ENCODE data around the gene SND1.

The SND1 gene

DNA sequence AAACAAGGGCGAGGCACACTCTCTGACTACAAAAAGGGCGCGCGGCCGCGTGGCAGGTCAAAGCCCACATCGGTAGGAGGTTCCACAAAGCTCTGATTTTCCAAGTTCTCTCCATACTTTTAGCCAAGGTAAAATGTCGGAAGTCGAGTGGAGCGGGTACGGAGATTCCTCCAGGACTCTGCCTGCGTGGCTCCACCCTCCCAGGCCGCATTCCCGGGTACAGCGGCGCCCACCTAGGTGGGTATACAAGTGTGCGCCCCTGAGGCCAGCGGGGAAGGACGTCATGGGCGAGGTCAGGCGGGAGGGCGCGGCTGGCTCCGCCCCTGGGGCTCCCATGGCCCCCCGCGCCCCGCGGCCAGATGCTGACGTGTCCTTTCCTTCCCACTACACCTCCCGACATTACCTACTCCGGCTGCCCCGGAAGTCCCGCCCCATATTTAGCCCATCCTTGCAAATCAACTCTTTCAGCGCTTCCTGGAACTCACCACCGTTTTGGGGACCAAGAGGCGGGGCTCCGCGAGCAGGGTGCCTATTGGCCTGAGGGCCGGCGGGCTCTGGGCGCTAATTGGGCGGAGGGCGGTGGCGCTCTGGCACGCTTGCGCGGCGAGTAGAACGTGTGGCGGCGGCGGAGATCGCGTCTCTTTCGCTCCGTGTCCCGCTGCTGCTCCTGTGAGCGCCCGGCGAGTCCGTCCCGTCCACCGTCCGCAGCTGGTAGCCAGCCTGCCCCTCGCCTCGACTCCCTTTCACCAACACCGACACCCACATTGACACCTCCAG lies at the start of gene SND1:
SND1 (plus strand) TSS at position 639 of the 777 bp plus-strand sequence. CDS start 180 bp downstream, outside the sequence.
- DNase-seq, result peak; percentile 99

DNA sequence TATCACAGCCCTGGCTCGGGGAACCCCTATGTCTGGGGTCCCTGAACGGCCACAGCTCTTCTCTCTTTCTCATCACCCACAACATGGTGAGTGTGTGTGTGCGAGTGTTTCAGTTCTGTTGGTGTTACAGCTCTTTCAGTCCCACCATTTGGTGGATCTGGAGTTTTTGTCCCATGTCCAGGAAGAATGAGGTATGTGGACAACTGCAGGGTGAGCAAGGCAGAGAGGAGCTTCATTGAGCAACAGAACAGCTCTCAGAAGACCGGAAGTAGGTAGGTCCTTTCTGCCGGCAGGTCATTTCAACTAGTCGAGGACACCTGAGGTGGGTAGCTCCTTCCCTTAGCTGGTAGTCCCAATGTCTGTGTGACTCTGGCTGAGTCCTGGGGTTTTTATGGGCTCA lies 43.5 kb upstream of the SND1 start:
- no peak for DNase-seq

DNA sequence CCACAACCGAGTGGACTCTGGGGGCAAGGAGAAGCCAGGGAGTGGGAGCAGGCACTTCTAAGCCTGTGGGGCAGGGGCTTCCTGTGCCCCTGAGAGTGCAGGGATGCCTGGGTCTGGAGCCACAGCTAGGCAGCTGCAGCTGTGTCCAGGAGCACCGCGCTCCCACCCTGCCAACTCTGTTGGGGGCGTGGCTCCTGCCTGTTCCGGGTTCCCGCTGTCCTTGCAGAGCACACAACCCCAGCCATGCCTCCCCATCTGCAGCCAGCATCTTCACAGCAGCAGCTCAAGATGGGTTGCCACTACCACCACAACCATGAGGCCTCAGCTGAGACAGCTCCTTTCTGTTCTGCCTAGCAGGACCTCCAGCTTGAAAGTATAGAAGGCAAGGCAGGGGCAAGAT lies 42.7 kb upstream of the SND1 start:
- DNase-seq, result no peak

DNA sequence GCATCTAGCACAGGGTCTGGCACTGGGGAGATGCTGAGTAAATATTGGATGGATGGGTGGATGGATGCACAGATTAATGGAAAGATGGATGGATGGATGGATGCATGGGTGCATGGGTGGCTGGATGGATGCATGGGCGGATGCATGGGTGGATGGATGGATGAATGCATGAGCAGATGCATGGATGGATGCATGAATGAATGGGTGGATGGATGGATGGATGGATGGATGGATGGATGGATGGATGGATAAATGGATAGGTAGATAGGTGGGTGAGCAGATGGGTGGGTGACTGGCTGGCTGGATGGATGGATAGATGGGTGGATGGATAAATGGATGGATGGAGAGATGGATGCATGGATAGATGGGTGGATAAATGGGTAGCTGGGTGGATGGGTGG lies 39.7 kb upstream of the SND1 start:
- no peak for DNase-seq

DNA sequence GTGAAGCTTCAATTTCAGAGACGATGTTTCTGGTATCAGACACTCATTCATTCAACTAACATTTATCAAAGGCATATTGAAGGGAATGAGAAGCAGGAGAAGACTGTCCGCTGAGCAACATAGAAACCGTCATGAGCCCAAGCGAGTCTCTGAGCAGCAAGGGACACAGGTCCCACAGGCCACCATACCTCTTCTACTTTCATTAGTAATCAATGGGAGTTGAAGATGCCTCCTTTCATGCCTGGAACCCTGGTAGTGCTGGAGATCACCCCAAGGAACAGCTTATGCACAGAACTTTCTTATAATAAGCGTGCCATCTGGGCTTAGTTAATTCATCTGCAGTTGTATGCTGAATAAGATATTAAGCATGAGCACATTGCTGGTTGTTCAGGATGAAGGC lies 35.3 kb upstream of the SND1 start:
- no peak for DNase-seq

DNA sequence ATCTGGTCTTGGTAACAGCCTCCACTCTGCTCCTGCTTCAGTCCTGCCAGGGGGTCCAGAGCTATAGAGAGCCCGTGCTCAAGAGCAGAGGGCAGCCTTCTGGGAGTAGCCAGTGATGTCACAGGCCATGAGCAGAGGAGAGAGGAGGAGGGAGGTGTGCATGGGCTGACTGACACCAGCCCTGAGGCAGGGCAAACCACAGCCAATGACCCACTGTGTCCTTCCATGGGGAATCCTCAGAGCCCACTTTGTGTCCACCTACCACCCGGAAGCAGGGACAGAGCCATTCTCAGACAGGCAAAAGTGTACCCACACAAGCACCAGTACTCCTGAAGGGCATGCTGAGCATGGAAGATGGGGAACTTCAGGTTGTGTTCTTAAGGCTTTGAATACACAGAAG lies 34.0 kb upstream of the SND1 start, which contains the start of gene PAX4:
PAX4 (minus strand) TSS at position 101 of the 400 bp plus-strand sequence. CDS start 2,214 bp downstream, outside the sequence.
- DNase-seq, result no peak

DNA sequence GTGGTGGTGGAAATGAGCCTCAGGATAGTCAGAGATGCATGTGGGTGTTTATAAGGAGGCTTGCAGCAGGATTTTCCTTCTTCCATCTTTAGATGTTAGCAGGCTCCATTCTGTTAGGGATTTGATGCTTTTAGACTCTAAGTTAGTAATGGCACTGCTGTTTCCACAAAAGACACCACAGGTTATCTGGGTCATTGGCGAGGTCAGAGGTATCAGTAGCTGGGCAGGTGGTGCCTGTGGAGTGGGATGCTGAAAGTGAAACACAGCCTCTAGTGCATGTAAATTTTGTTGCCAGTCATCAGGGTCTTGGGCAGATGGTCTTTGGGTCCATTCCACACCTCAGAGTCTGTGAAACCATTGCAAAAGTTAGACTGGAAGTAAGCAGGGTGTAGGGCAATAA lies 33.2 kb upstream of the SND1 start:
- no peak for DNase-seq

DNA sequence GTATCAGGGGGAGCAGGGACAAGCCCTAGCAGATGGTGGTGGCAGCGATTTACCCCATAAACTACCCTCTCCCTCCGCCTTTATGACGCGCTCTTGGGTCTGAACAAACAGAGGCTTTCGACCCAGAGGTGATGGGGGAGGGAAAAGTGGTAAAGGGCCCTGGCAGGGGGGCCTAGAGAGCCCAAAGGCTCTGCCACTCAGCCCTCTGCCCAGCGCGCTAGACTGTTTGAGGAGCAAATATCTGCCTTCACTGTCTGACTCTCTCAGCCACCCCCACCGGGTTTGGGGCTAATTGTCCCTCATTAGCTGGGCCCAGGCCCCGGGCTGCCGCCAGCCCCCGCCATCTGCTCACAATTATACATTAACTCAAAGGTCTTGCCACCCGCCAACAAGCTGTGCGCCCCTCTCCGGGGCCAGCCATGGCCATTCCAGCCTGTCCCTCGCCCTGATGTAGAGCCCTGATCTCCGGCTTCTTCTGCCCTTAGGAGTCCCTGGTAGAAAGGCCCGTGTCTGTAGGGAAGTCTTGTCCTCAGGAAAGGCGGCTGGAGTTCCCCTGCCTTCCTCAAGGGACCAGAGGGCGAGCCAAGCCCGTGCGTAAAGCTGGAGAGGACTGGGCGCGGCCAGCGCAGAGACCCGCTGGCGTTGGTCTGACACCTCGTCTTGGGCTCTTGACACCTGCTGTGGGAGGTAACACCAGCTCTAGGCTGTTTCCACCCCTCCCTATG lies 32.2 kb upstream of the SND1 start:
- no peak for DNase-seq

DNA sequence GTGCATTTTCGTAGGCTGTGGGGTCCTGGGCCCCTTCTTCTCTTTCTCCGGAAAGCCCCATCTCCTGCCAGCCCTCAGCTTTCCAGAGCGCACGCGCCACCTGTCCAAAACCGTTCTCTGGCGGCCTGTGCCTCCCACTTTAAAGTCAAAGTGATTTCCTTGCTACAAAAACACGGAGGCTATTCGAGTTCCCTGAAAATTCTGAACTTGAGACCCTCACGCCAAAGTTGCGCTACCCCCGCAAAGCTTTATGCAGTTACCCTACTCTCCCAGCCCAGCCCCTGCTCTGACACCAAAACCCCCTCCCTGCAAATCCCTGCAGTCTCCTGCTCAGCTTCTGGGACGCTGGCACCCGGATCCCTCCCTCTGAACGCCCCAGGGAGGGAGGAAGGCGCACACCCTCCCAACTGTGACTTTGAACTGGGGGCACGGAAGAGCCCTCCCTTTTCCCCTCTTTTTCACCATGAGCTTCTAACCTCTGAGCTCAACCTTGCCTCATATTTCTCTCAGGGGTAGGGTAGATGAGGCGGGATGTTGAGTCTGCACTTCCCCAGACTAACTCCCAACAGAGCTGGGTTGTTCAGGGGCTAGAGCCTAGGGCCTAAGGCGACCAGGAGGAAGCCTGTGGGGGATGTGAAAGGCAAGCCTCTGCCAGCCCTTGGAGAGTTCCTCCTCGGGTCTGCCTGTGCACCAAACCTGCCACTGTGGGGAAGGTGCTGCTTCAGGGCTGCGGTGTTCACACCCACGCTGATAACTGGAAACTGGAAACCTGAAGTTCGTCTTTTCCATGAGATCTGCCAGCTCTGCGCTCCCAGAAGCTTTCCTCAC lies 31.4 kb upstream of the SND1 start:
- DNase-seq, result no peak

DNA sequence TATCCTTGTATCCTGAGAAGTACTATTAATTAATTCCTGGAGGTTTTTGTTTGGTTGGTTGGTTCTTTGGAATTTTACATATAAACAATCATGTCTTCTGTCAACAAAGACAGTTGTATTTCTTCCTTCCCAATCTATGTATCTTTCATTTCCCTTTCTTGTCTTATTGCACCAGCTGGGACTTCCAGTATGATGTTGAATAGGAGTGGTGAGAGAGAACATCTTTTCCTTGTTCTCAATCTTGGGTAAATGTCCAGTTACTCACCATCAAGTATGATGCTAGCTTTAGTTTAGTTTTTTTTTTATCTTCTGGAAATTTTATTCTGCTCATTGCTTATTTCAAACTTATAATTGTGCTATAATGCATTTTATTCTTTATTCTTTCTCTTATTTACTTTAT lies 26.7 kb upstream of the SND1 start:
- no peak for DNase-seq

DNA sequence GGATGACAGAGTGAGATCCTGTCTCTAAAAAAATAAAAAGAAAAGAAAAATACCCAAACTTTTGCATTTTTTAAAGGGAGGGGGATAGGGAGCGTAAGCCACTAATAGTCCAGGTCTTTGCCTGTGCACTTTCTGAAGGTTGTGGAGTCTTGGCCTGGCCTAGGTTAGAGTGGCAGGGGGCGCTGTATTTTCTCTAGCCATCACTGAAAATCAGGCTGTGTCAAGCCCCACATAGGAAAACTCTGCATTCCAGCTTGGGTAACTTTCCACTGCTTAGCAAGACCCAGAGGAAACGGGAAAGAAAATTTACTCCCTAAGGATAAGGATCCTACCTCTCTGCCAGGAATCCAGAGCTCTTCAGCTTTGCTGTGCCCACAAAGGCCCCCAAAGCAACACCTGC lies 23.5 kb upstream of the SND1 start:
- DNase-seq, result no peak

DNA sequence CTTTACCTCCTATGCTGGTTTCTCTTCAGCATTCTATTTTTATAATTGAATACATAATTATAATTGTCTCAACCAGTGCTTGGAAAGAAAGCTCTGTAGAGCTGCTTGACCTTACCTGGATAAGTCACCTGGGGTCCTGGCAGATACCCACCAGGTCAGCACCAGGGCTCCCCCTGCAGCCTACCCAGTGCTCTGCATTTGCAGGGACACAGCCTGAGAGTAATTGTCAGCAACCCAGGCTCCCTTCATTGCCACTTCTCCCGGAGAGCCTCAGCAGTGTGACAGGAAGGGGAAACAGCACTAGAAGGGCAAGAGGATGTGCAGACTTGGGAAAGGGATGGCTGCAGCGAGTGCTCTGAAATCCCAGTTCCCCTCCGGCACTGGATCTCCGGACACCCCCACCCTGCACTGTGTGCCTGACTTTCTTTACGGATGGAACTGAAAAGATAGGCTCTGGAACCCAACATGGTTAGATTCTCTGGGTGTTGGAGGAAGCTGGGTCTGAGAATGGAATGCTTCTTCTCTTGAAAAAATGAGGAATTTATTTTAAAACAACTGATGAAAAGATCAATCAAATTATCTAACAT lies 22.6 kb upstream of the SND1 start:
- DNase-seq, result peak; percentile 4

DNA sequence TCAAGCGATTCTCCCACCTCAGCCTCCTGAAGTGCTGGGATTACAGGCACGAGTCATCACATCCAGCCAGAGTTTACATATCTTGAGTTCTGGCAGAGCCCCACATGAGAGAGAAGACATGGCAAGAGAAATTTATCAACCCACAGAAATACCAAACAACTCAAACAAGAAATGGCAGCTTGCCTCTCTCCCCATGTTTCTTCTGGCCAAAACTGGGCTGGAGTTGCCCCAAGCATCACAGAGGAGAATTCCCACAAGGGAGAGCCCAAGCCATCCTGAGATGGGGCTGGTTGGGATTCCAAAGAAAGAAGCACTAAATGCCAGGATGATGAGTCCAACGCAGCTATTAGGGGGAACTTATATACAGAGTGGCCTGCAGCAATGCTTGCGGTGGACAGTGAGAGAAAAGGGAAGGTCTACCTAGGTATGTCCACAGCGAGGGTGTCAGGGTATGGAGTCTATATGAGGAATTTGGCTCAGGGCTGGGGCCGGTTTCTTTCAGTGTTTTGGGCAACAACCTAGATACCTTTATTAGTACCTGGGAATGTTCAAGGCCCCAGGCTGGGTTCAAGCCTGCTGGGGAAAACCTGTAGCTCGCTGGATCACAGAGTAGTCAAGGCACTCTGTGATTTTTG lies 19.6 kb upstream of the SND1 start:
- no peak for DNase-seq

DNA sequence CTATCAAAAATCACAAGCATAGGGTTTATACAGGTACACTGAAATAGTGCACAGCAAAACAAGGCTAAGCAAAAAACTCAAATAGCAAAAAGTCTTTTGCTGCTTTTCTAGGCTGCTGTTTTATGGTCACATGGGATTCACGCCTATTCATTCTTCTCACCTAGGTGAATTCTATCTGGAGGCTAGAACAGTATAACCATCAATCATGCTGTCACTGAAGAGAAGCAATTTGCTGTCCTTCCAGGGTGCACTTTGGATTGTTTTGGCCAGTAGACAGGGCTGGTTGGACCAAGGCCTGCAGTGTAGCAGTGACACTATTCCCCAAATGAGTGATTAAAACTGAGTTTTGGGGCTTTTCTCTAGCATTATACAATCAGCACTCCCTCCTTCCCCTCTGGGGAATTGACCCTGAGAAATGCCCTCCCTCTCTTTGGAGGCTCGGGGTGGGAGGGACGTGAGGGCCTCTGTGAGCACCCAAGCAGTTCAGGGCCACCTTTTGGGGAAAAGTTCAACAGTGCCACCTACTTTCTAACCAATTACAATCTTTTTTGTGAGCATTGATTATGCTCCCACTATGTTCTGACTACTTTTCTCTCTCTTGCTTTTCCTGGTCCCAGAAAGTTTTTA lies 16.2 kb upstream of the SND1 start:
- DNase-seq, result no peak

DNA sequence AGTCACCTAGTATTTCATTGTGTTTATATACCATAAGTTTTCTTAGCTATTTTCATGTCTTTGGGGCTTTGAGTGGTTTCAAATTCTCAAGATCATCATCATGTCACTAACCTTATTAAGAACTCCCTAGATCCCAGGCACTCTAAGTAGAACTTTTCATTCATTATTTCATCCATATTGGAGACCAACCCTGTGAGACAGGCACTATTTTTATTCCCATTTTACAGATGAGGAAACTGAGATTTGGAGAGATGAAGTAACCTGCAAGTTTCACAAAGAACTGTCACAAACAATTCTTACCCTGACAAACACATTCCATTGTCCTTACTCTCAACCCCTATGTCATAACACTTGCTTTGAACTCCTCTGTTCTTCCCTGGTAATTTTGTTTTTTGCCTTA lies 13.8 kb upstream of the SND1 start:
- no peak for DNase-seq

DNA sequence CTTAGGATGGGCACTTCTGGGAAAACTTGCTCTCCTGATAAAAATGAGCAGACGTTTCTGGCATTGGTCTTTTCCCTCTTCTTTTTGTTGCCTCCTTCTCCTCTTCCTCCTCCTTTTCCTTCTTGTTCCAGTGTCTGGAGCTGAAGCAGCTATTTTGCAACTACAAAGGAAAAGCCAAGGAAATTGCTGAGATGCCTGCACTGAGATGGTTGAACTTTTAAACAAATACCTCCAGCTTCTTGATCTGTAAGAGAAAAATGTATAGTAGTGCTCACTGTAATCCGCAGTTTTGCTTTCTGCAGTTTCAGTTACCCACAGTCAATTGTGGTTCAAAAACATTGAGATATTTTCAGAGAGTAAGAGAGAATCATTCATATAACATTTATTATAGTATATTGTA lies 7.5 kb upstream of the SND1 start:
- DNase-seq, result no peak

DNA sequence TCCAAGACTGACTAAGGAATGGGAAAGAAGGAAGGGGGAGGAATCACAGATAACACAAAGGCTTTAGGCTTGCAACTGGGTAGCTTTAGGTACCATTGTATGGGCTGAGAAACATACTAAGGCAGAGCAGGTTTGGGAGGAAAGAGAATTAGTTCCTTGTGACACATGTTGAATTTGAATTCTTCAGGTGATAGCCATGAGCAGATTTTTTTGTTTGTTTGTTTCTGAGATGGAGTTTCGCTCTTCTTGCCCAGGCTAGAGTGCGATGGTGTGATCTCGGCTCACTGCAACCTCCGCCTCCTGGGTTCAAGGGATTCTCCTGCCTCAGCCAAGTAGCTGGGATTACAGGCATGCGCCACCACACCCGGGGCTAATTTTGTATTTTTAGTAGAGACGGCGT lies 4.4 kb upstream of the SND1 start:
- DNase-seq, result no peak

DNA sequence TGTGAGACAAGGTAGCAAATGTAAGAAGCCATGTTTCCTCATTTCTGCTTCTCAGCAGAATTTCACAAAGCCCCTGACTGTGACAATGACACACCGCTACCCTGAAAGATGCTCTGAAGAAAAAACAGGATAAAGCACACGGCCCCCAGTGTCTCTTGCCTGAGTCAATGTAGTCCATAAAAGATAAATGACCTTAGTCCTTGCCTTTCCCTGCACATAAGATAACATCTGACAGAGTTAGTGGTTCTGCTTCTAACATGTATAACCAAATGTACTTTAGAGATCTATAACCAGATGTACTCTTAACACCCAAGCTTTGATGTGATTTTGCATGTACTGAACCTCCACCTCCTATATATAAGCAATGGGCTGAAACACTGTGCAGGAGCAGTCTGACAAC lies 3.0 kb upstream of the SND1 start:
- no peak for DNase-seq

DNA sequence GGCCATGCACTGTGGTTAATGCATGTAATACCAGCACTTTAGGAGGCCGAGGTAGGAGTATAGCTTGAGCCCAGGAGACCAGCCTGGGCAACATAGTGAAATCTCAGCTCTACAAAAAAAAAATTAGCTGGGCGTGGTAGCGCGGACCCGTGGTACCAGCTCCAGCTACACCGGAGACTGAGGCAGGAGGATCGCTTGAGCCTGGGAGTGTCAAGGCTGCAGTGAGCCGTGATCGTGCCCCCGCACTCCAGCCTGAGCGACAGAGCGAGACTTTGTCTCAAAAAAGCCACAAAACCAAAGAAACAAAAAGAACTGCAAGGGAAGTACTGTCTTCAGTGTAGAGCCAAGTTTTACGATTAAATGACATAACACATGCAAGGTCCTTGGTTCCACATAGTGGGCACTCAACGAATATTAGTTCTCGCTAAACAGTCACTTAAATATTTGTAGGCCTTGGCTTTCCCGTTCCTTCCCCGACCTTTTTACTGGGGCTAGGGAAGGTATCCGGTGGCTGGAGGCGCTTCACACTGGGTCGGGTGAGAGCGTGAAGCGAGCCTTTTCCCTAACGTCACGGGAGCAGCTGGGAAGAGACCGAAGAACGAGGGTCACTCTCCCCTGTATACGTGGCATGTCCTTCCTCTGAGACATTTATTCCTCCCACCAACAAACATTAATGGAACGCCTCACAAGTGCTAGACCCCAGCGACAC lies 993 bp upstream of the SND1 start:
- DNase-seq, result peak; percentile 50

DNA sequence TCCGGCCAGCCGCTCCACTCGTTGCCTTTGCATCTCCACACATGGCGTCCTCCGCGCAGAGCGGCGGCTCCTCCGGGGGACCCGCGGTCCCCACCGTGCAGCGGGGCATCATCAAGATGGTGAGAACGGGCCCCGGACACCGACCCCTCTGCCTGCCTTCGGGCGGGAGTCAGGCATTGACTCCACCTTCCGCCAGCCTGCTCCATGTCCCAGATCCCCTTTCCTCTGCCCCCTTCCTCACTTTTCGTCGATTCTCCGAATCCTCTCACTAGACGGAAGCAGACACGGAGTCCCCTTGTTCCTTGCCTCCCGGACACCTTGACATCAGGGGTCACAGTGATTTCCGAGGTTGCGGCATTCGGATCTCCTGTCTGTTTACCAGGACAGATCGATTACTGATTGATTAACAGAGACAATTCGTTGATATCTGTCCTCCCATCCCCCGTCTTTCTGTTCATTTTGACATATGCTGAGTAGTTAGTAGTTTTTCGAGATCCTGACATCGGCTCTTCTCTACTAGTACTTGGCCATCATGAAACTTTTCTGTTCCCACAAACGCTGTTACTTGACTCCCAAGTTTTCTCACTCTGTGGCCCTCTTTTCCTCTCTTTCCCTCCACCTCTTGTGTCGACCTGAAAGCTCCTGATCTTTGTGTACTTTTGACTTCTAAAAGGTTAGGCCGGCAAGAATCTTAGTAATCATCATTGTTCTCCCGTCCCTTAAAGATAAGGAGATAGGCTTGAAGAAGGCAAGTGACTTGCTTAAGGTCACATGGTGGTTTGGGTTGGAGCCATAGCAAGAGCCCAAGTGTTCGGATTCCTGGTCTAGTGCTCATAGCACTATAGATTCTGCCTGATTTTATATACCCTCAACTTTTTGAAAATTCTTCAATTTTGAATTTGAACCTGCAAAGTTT lies 597 bp downstream of the SND1 start:
- no peak for DNase-seq

Data from NCI-H2029 (cell line).